K562 (cell line): ENCODE measurements around the gene FYTTD1. TPM values are rescaled to one million over a fixed set of nuclear protein-coding genes. Genes with fewer than 3 reads are reported as not detected.

ENCODE experiments used
- CBX1 ChIP-seq: sonication (generic); IDR thresholded peaks from 2 replicates; pipeline ENCODE4 v1.6.1; 2016; ENCODE audit warnings: antibody characterized with exemption, low read depth, mild to moderate bottlenecking
- CTBP1 ChIP-seq: fragments of 450-650 bp; IDR thresholded peaks from 2 replicates; pipeline ENCODE4 v1.6.1; 2016; ENCODE audit warnings: borderline replicate concordance
- CXXC5 ChIP-seq: fragments of 250-450 bp; sonication (Bioruptor Pico); IDR thresholded peaks from 2 replicates; pipeline ENCODE4 v1.8.0; 2022; ENCODE audit warnings: inconsistent platforms, mild to moderate bottlenecking, moderate library complexity
- ETS2 ChIP-seq: IDR thresholded peaks from 2 replicates; pipeline ENCODE4 v1.6.1; 2016; ENCODE audit warnings: borderline replicate concordance, missing genetic modification characterization, mild to moderate bottlenecking, moderate library complexity, missing compliant biosample characterization; ENCODE audit not compliant: poor library complexity, severe bottlenecking
- GATAD2A ChIP-seq: fragments of 450-650 bp; IDR thresholded peaks from 2 replicates; pipeline ENCODE4 v1.6.1; 2017
- HSF4 ChIP-seq: fragments of 250-450 bp; sonication (Bioruptor Pico); IDR thresholded peaks from 2 replicates; pipeline ENCODE4 v2.1.2; 2022; ENCODE audit warnings: mild to moderate bottlenecking, moderate library complexity, borderline replicate concordance
- JUND ChIP-seq, 2 experiments: IDR thresholded peaks; 2 replicates in 1 of 2; 3 replicates in 1 of 2; pipeline ENCODE4 v1.6.1; 2011; ENCODE audit warnings: borderline replicate concordance in 2 of 2, low read depth in 2 of 2, low read length in 2 of 2, improper control_type of control experiment in 1 of 2, missing biosample characterization in 1 of 2, missing genetic modification characterization in 1 of 2, missing genetic modification reagents in 1 of 2
- KDM2B ChIP-seq: fragments of 250-450 bp; sonication (Bioruptor Pico); IDR thresholded peaks from 2 replicates; pipeline ENCODE4 v1.8.0; 2021; ENCODE audit warnings: mild to moderate bottlenecking, moderate library complexity
- OTX1 ChIP-seq: fragments of 450-650 bp; formaldehyde crosslinking; IDR thresholded peaks from 2 replicates; pipeline ENCODE4 v1.4.0; 2022; ENCODE audit warnings: mild to moderate bottlenecking
- POLR2A ChIP-seq: fragments of 450-650 bp; conservative IDR thresholded peaks from 2 replicates; pipeline ENCODE4 v1.6.1; 2016
- POLR3G ChIP-seq: IDR thresholded peaks from 2 replicates; pipeline ENCODE4 v1.6.1; 2011; ENCODE audit not compliant: insufficient read length, insufficient replicate concordance; ENCODE audit errors: extremely low read depth
- POU5F1 ChIP-seq: fragments of 150-350 bp; IDR thresholded peaks from 2 replicates; pipeline ENCODE4 v1.6.1; 2014; ENCODE audit warnings: borderline replicate concordance, low read length, low read depth, mild to moderate bottlenecking; ENCODE audit not compliant: partially characterized antibody
- RBM14 ChIP-seq: fragments of 200-400 bp; formaldehyde crosslinking; IDR thresholded peaks from 2 replicates; pipeline ENCODE4 v1.6.1; 2018; ENCODE audit warnings: low read depth, mild to moderate bottlenecking, low read length, moderate library complexity, borderline replicate concordance; ENCODE audit not compliant: insufficient read depth
- SETDB1 ChIP-seq: IDR thresholded peaks from one replicate; pipeline ENCODE4 v1.6.1; 2012; ENCODE audit warnings: low read length, control low read depth, inconsistent platforms
- SMARCE1 ChIP-seq: fragments of 450-650 bp; IDR thresholded peaks from 2 replicates; pipeline ENCODE4 v1.7.1; 2016; ENCODE audit warnings: mild to moderate bottlenecking
- TBP ChIP-seq: optimal IDR thresholded peaks from 2 replicates; pipeline ENCODE3; 2011; ENCODE audit warnings: low read depth, low read length, improper control_type of control experiment
- TCF7L2 ChIP-seq: fragments of 150-350 bp; IDR thresholded peaks from 2 replicates; pipeline ENCODE4 v1.6.1; 2016; ENCODE audit warnings: low read depth, mild to moderate bottlenecking, low read length, moderate library complexity
- TRIM24 ChIP-seq, 2 experiments: fragments of 450-650 bp; IDR thresholded peaks; 2 replicates each; pipeline ENCODE4 v1.6.1; 2016
- ZNF589 ChIP-seq: fragments of 200-800 bp; sonication (Bioruptor generic); IDR thresholded peaks from 2 replicates; pipeline ENCODE4 v1.6.1; 2016; ENCODE audit warnings: low read depth, missing genetic modification characterization, missing compliant biosample characterization
- ZNF707 ChIP-seq: fragments of 250-450 bp; sonication (Bioruptor Pico); conservative IDR thresholded peaks from 2 replicates; pipeline ENCODE4 v1.8.0; 2022; ENCODE audit warnings: inconsistent platforms, mild to moderate bottlenecking, moderate library complexity
- polyA plus RNA-seq, 8 experiments: library from polyadenylated mRNA; depleted of rRNA in 4 of 8; stranded (reverse) in 5 of 8; unstranded in 3 of 8; fragments of >200 nt; fragmentation: Nextera tagmentation in 2 of 8; fragmentation: Illumina TruSeq in 1 of 8; extraction: Ambion mirVana in 2 of 8; extraction: Trizol in 1 of 8; gene quantifications; 2 replicates each; pipeline versions ENCODE4 v1.2.1 to v1.2.3, GENCODE V29; 2011 to 2014; ENCODE audit warnings: inconsistent platforms in 1 of 8, missing spikeins in 1 of 8
- total RNA-seq, 7 experiments: library from RNA; depleted of rRNA in 6 of 7; stranded (reverse); fragments of >200 nt in 6 of 7; fragmentation: Illumina TruSeq in 2 of 7; extraction: Trizol in 2 of 7; gene quantifications; 2 replicates each; pipeline versions ENCODE4 v1.2.1 to v1.2.3, GENCODE V29; 2011 to 2021; ENCODE audit warnings: low replicate concordance in 1 of 7
- TF ChIP-seq, protein P1 (sequence below): fragments of 250-450 bp; sonication (Bioruptor Pico); IDR thresholded peaks from 2 replicates; pipeline ENCODE4 v1.4.0; 2020
- TF ChIP-seq, protein P2 (sequence below): fragments of 450-650 bp; formaldehyde crosslinking; IDR thresholded peaks from 2 replicates; pipeline ENCODE4 v1.4.0; 2020; ENCODE audit warnings: mild to moderate bottlenecking, moderate library complexity

Gene FYTTD1
- total and polyA plus RNA-seq, 9 of the 15 experiments (the other 6 are each of a cell fraction or from before 2014, with no cell fraction given) = 35.7 to 106 (median 76.3) TPM

DNA sequence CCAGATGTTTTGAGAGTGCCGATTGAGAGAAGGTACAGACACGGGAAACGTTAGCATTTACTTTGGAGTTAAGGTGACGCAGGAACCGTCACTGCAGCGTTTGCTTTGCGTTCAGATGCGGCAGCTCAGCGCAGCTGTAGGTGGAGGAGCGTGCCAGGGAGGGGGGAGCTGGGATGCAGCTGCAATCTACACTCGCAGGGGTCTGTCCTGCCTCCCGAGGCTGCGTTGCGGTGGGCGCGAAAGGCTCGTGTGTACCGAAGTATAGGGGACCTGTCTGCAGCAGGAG lies 425 bp upstream of the FYTTD1 start (continued):
- TF ChIP-seq JUND (IDR thresholded peaks at IDR 0.05; ENCODE audit: borderline replicate concordance, low read depth, low read length) (no peak), JUND (tag; IDR thresholded peaks at IDR 0.05; ENCODE audit: borderline replicate concordance, low read depth, low read length) (0 out of 3 replicates have a peak, but pooled peaks have one; percentile 27), SETDB1 (no peak), POLR3G (no peak), CXXC5 (CRISPR knock-in tag) (no peak), RBM14 (no peak), KDM2B (CRISPR knock-in tag) (0 out of 2 replicates have a peak, but pooled peaks have one; percentile 36), CTBP1 (no peak), ZNF707 (CRISPR knock-in tag) (no peak), OTX1 (CRISPR knock-in tag) (no peak), ETS2 (tag) (no peak), SMARCE1 (no peak; the same call in 1 of the 2 replicates), CBX1 (no peak), POLR2A (no peak), POU5F1 (no peak), HSF4 (no peak), GATAD2A (peak; percentile 69; the same call in 1 of the 2 replicates), TRIM24 (IDR thresholded peaks at IDR 0.05) (no peak), ZNF589 (CRISPR knock-in tag) (no peak), TBP (no peak), TCF7L2 (no peak)
- TF ChIP-seq, protein P1, sequence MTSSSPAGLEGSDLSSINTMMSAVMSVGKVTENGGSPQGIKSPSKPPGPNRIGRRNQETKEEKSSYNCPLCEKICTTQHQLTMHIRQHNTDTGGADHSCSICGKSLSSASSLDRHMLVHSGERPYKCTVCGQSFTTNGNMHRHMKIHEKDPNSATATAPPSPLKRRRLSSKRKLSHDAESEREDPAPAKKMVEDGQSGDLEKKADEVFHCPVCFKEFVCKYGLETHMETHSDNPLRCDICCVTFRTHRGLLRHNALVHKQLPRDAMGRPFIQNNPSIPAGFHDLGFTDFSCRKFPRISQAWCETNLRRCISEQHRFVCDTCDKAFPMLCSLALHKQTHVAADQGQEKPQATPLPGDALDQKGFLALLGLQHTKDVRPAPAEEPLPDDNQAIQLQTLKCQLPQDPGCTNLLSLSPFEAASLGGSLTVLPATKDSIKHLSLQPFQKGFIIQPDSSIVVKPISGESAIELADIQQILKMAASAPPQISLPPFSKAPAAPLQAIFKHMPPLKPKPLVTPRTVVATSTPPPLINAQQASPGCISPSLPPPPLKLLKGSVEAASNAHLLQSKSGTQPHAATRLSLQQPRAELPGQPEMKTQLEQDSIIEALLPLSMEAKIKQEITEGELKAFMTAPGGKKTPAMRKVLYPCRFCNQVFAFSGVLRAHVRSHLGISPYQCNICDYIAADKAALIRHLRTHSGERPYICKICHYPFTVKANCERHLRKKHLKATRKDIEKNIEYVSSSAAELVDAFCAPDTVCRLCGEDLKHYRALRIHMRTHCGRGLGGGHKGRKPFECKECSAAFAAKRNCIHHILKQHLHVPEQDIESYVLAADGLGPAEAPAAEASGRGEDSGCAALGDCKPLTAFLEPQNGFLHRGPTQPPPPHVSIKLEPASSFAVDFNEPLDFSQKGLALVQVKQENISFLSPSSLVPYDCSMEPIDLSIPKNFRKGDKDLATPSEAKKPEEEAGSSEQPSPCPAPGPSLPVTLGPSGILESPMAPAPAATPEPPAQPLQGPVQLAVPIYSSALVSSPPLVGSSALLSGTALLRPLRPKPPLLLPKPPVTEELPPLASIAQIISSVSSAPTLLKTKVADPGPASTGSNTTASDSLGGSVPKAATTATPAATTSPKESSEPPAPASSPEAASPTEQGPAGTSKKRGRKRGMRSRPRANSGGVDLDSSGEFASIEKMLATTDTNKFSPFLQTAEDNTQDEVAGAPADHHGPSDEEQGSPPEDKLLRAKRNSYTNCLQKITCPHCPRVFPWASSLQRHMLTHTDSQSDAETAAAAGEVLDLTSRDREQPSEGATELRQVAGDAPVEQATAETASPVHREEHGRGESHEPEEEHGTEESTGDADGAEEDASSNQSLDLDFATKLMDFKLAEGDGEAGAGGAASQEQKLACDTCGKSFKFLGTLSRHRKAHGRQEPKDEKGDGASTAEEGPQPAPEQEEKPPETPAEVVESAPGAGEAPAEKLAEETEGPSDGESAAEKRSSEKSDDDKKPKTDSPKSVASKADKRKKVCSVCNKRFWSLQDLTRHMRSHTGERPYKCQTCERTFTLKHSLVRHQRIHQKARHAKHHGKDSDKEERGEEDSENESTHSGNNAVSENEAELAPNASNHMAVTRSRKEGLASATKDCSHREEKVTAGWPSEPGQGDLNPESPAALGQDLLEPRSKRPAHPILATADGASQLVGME (CRISPR knock-in tag) = peak; percentile 75; the same call in 1 of the 2 replicates
- TF ChIP-seq, protein P2, sequence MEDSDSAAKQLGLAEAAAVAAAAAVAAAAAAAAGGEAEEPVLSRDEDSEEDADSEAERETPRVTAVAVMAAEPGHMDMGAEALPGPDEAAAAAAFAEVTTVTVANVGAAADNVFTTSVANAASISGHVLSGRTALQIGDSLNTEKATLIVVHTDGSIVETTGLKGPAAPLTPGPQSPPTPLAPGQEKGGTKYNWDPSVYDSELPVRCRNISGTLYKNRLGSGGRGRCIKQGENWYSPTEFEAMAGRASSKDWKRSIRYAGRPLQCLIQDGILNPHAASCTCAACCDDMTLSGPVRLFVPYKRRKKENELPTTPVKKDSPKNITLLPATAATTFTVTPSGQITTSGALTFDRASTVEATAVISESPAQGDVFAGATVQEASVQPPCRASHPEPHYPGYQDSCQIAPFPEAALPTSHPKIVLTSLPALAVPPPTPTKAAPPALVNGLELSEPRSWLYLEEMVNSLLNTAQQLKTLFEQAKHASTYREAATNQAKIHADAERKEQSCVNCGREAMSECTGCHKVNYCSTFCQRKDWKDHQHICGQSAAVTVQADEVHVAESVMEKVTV (CRISPR knock-in tag) = no peak
